ENCODE results near the gene KLHL11.

DNA sequence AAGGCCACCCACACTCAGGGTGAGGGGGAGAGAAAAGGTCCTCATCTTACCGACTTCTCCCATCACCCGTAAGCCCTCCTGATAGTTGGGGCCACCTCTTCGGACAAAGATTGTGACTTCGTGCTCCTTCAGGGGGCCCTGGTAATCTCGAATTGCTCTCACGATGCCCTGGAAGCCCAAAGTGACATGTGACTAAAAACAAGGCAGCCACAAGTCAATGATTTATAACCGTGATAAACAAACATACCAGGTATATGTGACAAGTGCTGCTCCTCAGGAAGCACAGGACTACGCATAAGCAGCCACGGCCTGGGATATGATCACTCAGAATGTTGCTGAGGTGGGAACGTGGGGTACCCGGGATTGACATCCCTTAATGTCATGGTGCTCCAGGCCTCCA is 36.4 kb upstream of the KLHL11 start:
- TF ChIP-seq, protein P1, sequence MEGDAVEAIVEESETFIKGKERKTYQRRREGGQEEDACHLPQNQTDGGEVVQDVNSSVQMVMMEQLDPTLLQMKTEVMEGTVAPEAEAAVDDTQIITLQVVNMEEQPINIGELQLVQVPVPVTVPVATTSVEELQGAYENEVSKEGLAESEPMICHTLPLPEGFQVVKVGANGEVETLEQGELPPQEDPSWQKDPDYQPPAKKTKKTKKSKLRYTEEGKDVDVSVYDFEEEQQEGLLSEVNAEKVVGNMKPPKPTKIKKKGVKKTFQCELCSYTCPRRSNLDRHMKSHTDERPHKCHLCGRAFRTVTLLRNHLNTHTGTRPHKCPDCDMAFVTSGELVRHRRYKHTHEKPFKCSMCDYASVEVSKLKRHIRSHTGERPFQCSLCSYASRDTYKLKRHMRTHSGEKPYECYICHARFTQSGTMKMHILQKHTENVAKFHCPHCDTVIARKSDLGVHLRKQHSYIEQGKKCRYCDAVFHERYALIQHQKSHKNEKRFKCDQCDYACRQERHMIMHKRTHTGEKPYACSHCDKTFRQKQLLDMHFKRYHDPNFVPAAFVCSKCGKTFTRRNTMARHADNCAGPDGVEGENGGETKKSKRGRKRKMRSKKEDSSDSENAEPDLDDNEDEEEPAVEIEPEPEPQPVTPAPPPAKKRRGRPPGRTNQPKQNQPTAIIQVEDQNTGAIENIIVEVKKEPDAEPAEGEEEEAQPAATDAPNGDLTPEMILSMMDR (optimal IDR thresholded peaks at IDR 0.05 in 1 of 3, IDR thresholded peaks at IDR 0.05 in 1 of 3, conservative IDR thresholded peaks at IDR 0.05 in 1 of 3; ENCODE audit: extremely low read depth in 1 of 3, insufficient read depth in 2 of 3, low read length in 3 of 3) = no peak
- no peak for TF ChIP-seq EZH2 (IDR thresholded peaks at IDR 0.05; ENCODE audit: low read length)

All from keratinocyte (primary cell).